ENCODE data around the gene GLRA3.

GRCh38 chr4:174716986-174717770 is 111.9 kb downstream of the GLRA3 start:
- TF ChIP-seq CTCF (conservative IDR thresholded peaks at IDR 0.05) (no peak), ZFX (IDR thresholded peaks at IDR 0.05) (no peak)
